ENCODE results near the gene HM13.

DNA sequence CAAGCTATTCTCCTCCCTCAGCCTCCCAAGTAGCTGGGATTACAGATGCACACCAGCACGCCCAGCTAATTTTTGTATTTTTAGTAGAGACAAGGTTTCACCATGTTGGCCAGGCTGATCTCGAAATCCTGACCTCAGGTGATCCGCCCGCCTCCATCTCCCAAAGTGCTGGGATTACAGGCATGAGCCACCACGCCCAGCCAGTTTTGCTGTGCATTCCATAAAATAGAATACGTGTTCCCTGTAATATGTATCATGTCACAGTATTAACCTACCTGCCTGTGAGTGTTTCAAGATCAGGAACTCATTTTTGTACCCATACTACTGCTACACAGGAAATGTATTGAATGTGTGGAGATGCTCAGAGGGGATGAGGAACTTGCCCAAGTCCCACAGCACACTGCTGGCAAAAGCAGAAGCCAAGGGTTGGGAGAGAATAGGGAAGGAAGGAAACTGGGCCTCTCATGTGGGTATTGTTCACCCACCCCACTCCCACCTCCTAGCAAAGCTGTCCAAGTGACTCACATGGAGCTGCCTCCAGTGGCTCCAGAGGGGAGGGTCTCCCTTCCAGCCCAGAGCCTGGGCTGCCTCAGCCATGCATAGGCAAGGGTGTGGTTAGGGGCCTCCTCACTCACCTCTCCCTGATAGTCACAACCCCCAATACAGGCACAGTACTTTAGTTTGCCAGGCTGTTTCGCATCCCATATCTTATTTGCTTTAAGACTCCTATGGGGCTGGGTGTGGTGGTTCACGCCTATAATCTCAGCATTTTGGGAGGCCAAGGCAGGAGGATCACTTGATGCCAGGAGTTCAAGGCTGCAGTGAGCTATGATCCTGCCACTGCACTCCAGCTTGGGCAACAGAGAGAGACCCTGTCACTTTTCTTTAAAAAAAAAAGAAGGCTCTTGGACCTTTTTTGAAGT, 9.4 kb downstream of the HM13 start:
- TF ChIP-seq, protein P1, sequence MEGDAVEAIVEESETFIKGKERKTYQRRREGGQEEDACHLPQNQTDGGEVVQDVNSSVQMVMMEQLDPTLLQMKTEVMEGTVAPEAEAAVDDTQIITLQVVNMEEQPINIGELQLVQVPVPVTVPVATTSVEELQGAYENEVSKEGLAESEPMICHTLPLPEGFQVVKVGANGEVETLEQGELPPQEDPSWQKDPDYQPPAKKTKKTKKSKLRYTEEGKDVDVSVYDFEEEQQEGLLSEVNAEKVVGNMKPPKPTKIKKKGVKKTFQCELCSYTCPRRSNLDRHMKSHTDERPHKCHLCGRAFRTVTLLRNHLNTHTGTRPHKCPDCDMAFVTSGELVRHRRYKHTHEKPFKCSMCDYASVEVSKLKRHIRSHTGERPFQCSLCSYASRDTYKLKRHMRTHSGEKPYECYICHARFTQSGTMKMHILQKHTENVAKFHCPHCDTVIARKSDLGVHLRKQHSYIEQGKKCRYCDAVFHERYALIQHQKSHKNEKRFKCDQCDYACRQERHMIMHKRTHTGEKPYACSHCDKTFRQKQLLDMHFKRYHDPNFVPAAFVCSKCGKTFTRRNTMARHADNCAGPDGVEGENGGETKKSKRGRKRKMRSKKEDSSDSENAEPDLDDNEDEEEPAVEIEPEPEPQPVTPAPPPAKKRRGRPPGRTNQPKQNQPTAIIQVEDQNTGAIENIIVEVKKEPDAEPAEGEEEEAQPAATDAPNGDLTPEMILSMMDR (IDR thresholded peaks at IDR 0.05): no peak
- TF ChIP-seq POLR2AphosphoS5 (IDR thresholded peaks at IDR 0.05) (no peak), EP300 (IDR thresholded peaks at IDR 0.05) (no peak), POLR2A (IDR thresholded peaks at IDR 0.05) (no peak)
